ENCODE measurements around the gene C17orf114.
A peak's percentile ranks its signal among the peaks of the same experiment; 100 is the strongest.

C17orf114 gene

DNA sequence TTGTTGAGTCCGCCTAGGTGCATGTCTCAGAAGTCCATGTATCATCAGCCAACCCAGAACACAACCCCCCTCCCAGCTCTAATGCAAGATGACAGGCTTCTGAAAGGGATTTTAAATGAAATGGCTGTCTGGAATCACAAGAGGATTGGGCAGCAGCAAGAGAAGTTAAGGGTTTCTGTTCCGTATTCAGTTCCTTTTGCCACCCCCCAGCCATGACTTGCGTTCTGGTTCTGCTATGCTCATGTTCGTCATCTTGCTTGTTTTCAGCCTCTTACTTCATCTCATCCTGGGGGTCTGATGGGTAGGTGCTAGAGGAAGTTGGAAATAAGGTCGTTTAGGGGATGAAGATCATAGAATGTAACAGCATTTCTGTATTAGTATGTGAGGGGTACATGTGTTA lies 43.0 kb upstream of the C17orf114 start:
- Mint-ChIP-seq H3K27ac (no peak overlapping the region), H3K9me3 (ENCODE audit: low read depth) (no peaks in the 10 kb centered on the region), H3K4me1 (ENCODE audit: low read depth) (peaks cover 20% of the 10 kb centered on the region), H3K27me3 (no peaks in the 10 kb centered on the region), H3K36me3 (ENCODE audit: insufficient read depth) (no peaks in the 10 kb centered on the region), H3K4me3 (ENCODE audit: low read depth) (no peak overlapping the region)
- no peak for DNase-seq (ENCODE audit: low spot score, unreplicated experiment)
- TF ChIP-seq, protein P1, sequence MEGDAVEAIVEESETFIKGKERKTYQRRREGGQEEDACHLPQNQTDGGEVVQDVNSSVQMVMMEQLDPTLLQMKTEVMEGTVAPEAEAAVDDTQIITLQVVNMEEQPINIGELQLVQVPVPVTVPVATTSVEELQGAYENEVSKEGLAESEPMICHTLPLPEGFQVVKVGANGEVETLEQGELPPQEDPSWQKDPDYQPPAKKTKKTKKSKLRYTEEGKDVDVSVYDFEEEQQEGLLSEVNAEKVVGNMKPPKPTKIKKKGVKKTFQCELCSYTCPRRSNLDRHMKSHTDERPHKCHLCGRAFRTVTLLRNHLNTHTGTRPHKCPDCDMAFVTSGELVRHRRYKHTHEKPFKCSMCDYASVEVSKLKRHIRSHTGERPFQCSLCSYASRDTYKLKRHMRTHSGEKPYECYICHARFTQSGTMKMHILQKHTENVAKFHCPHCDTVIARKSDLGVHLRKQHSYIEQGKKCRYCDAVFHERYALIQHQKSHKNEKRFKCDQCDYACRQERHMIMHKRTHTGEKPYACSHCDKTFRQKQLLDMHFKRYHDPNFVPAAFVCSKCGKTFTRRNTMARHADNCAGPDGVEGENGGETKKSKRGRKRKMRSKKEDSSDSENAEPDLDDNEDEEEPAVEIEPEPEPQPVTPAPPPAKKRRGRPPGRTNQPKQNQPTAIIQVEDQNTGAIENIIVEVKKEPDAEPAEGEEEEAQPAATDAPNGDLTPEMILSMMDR (IDR thresholded peaks at IDR 0.05; ENCODE audit: unreplicated experiment): no peak

- H3K27me3 Mint-ChIP-seq: no peaks in the 10 kb centered on the region
- TF ChIP-seq, protein P1 (IDR thresholded peaks at IDR 0.05; ENCODE audit: unreplicated experiment): no peak
- no peak for DNase-seq (ENCODE audit: low spot score, unreplicated experiment)
- peaks cover 4% of the 10 kb centered on the region for H3K36me3 Mint-ChIP-seq (ENCODE audit: insufficient read depth)
- peak overlapping the region; percentile 61 for H3K27ac Mint-ChIP-seq
- H3K4me3 Mint-ChIP-seq (ENCODE audit: low read depth): no peak overlapping the region
- no peaks in the 10 kb centered on the region for H3K9me3 Mint-ChIP-seq (ENCODE audit: low read depth)
- H3K4me1 Mint-ChIP-seq (ENCODE audit: low read depth): peaks cover 16% of the 10 kb centered on the region
Measured at GRCh38 chr17:4843321-4844000, 41.3 kb upstream of the C17orf114 start.

DNA sequence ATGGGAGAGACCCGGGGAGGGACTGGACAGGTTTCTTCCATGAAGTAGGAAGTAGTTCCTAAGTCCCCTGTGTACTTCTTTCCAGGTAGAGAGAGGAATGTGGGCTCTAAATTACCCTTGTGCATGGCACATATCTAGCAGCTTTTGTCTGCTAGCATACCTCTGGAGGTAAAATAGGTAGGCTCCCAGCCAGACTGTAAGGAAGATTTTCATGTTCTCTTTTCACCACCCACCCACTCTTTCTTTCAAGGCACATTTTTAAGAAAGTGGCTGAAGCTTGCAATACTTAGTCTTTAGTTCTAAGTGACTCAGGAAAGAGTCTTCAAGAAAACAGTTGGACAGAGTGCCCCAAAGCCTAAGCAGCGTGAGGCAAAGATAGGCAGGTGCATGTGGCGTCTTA lies 40.2 kb upstream of the C17orf114 start:
- H3K9me3 Mint-ChIP-seq (ENCODE audit: low read depth): no peaks in the 10 kb centered on the region
- H3K27ac Mint-ChIP-seq: no peak overlapping the region
- no peak overlapping the region for H3K4me3 Mint-ChIP-seq (ENCODE audit: low read depth)
- DNase-seq (ENCODE audit: low spot score, unreplicated experiment): no peak
- TF ChIP-seq, protein P1 (IDR thresholded peaks at IDR 0.05; ENCODE audit: unreplicated experiment): no peak
- H3K4me1 Mint-ChIP-seq (ENCODE audit: low read depth): peaks cover 13% of the 10 kb centered on the region
- peaks cover 5% of the 10 kb centered on the region for H3K36me3 Mint-ChIP-seq (ENCODE audit: insufficient read depth)
- H3K27me3 Mint-ChIP-seq: no peaks in the 10 kb centered on the region

DNA sequence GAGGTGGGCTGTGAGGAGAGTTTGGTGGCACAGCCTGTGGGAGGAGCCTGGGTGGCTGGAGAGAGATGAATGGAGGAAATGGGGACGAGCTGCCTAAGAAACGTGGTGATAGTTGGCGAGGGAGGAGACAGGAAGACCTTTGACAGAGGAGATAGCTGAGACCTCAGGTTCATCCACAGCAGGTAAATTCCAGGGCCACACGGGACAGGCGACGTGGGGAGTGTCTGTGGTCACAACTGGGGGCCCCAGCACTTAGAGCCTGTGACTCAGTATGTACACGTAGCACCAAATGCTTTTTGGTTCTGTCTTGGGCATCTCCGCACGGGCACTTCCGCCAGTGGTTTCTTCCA lies 38.7 kb upstream of the C17orf114 start:
- Mint-ChIP-seq H3K4me1 (ENCODE audit: low read depth) (peaks cover 19% of the 10 kb centered on the region), H3K27ac (peak overlapping the region; percentile 80), H3K36me3 (ENCODE audit: insufficient read depth) (peaks cover 5% of the 10 kb centered on the region), H3K27me3 (no peaks in the 10 kb centered on the region), H3K9me3 (ENCODE audit: low read depth) (no peaks in the 10 kb centered on the region), H3K4me3 (ENCODE audit: low read depth) (no peak overlapping the region)
- no peak for DNase-seq (ENCODE audit: low spot score, unreplicated experiment)
- TF ChIP-seq, protein P1 (IDR thresholded peaks at IDR 0.05; ENCODE audit: unreplicated experiment): no peak

- Mint-ChIP-seq H3K9me3 (ENCODE audit: low read depth) (no peaks in the 10 kb centered on the region), H3K27me3 (no peaks in the 10 kb centered on the region), H3K36me3 (ENCODE audit: insufficient read depth) (peaks cover 5% of the 10 kb centered on the region), H3K27ac (peak overlapping the region; percentile 80), H3K4me3 (ENCODE audit: low read depth) (no peak overlapping the region), H3K4me1 (ENCODE audit: low read depth) (peaks cover 23% of the 10 kb centered on the region)
- TF ChIP-seq, protein P1 (IDR thresholded peaks at IDR 0.05; ENCODE audit: unreplicated experiment): no peak
- no peak for DNase-seq (ENCODE audit: low spot score, unreplicated experiment)
Measured at GRCh38 chr17:4839965-4840892, 38.1 kb upstream of the C17orf114 start.

Data from progenitor cell of endocrine pancreas (in vitro differentiated cells).